ENCODE measurements around the gene SLC66A2.

The SLC66A2 gene

GRCh38 chr18:79917169-79917852, 34.1 kb downstream of the SLC66A2 start:
- no peak for DNase-seq

GRCh38 chr18:79916546-79917168, 34.8 kb downstream of the SLC66A2 start:
- DNase-seq: no peak

- no peak for DNase-seq
Observed at GRCh38 chr18:79916128-79916494, 35.3 kb downstream of the SLC66A2 start.

GRCh38 chr18:79915161-79916127, 36.0 kb downstream of the SLC66A2 start:
- no peak for DNase-seq

GRCh38 chr18:79914614-79915160, 36.8 kb downstream of the SLC66A2 start:
- no peak for DNase-seq

- DNase-seq: no peak
Observed at GRCh38 chr18:79912994-79913831, 38.2 kb downstream of the SLC66A2 start.

- DNase-seq: no peak
Observed at GRCh38 chr18:79912409-79912991, 39.0 kb downstream of the SLC66A2 start.

- no peak for DNase-seq
Observed at GRCh38 chr18:79911344-79912270, 39.8 kb downstream of the SLC66A2 start.

- no peak for DNase-seq
Observed at GRCh38 chr18:79910563-79911343, 40.7 kb downstream of the SLC66A2 start.

GRCh38 chr18:79906706-79907105, 44.7 kb downstream of the SLC66A2 start:
- no peak for DNase-seq

GRCh38 chr18:79905993-79906392, 45.5 kb downstream of the SLC66A2 start:
- DNase-seq: no peak

GRCh38 chr18:79905389-79905911, 46.0 kb downstream of the SLC66A2 start:
- DNase-seq: no peak

GRCh38 chr18:79904357-79905147, 46.9 kb downstream of the SLC66A2 start:
- no peak for DNase-seq

- DNase-seq: no peak
Observed at GRCh38 chr18:79903787-79904356, 47.6 kb downstream of the SLC66A2 start.

GRCh38 chr18:79903071-79903635, 48.3 kb downstream of the SLC66A2 start:
- DNase-seq: no peak

- DNase-seq: no peak
Observed at GRCh38 chr18:79902640-79903039, 48.8 kb downstream of the SLC66A2 start.

- DNase-seq: no peak
Observed at GRCh38 chr18:79902075-79902474, 49.4 kb downstream of the SLC66A2 start.

- DNase-seq: no peak
Observed at GRCh38 chr18:79901665-79902064, 49.8 kb downstream of the SLC66A2 start.

Measured in 8988T (cell line).